Stromal cell of bone marrow (primary cell): ENCODE data around the gene CBLB.

Experiments used
- DNase-seq: peaks from one replicate; pipeline ENCODE4 v3.0.0-alpha.2; 2012; ENCODE audit warnings: low read depth

CBLB gene

GRCh38 chr3:105616374-105617121, 252.3 kb downstream of the CBLB start:
- no peak for DNase-seq

DNA sequence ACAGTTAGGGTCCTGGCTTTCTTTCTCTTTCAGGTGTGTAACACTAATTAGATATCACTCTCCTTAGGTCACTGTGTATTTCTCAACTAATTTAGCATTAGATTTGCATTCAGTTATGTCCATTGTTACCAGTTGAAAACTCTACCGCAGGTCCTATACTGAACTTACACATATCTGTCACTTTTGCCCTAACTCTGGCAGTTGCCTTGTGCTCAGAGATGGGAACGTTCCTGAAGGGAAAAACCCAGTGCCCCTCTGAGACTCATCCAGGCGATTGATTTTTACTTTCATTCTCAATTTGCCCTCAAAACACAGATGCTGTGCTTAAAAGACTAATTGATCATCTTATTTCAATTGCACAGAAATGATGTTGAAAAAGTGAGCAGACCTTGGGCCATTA, 253.0 kb downstream of the CBLB start:
- DNase-seq: no peak

DNA sequence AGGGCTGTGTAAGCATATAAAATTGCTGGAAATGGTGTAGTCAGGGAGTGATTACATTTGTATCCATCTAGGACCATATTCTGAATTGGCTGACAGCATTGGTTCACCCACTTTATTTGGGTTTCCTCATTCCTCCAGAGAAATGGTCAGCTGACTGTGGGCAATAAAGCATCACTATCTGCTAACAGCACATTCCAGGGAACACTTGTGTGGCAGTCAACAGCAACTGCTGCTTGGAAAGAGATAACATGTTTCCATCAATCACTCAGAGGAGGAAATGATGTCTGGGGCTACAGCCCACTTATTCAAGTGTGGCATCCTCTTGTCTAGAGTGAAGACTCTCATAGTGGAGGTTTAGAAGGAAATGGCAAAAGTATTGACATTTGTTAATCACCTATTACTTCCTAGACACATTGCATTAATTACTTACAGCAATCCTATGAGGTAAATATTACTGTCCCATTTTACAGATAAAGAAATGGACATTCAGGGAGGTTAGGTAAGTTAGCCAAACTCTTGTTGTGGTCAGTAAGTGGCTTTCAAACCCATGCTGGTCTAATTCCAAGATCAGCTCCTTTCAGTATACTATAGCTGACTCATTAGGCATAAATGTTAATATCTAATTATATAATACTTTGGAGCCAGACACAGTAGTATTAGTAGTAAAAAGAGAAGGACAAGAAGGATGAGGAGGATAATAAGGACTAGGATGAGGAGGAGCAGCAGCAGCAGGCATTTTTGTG, 254.4 kb downstream of the CBLB start:
- no peak for DNase-seq

DNA sequence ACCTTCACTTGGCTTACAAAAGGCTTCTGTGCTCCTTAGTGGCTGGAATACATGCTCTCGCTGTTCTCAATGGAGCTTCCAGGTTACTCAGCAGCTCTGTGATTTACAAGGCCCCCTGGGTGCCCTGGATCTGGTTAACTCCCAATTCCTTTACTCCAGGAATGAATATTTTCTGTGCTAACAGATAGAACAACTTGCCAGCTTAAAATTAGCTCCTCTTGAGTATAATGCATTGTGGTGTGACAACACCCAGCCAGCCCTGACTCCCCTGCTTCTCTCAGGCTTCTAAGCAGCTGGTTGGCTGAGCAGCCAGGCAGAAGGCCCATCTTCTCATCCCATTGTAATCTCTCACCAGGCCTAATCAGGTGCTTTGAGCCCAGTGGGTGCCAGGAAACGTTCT, 255.7 kb downstream of the CBLB start:
- no peak for DNase-seq

- DNase-seq: no peak
Observed at GRCh38 chr3:105611304-105612192, 257.3 kb downstream of the CBLB start.

- no peak for DNase-seq
Observed at GRCh38 chr3:105610473-105610872, 258.3 kb downstream of the CBLB start.

GRCh38 chr3:105608623-105609022, 260.2 kb downstream of the CBLB start:
- no peak for DNase-seq

GRCh38 chr3:105606016-105606415, 262.8 kb downstream of the CBLB start:
- DNase-seq: no peak
